K562 (cell line): ENCODE measurements around the gene PSMA5. TPM values are rescaled to one million over a fixed set of nuclear protein-coding genes. Genes with fewer than 3 reads are reported as not detected.

ENCODE experiments used
- CHD1 ChIP-seq: fragments of 200-600 bp; sonication (generic); IDR thresholded peaks from one replicate; pipeline ENCODE4 v1.6.1; 2012; ENCODE audit warnings: mild to moderate bottlenecking, moderate library complexity, low read length, inconsistent platforms
- E2F1 ChIP-seq: sonication (generic); formaldehyde crosslinking; IDR thresholded peaks from 2 replicates; pipeline ENCODE4 v1.8.1; 2023; ENCODE audit warnings: mild to moderate bottlenecking, missing genetic modification reagents, moderate library complexity
- ELF4 ChIP-seq: fragments of 450-650 bp; formaldehyde crosslinking; IDR thresholded peaks from 2 replicates; pipeline ENCODE4 v1.4.0; 2022; ENCODE audit warnings: missing genetic modification characterization
- ERF ChIP-seq: fragments of 450-650 bp; formaldehyde crosslinking; IDR thresholded peaks from 2 replicates; pipeline ENCODE4 v1.4.0; 2020; ENCODE audit warnings: mild to moderate bottlenecking, mixed read lengths
- HCFC1 ChIP-seq: IDR thresholded peaks from 2 replicates; pipeline ENCODE4 v1.6.1; 2012; ENCODE audit warnings: low read depth, low read length, improper control_type of control experiment
- NCOA1 ChIP-seq: fragments of 450-650 bp; IDR thresholded peaks from 2 replicates; pipeline ENCODE4 v1.6.1; 2016; ENCODE audit warnings: low read depth
- NCOR1 ChIP-seq: fragments of 450-650 bp; IDR thresholded peaks from 2 replicates; pipeline ENCODE4 v1.6.1; 2016; ENCODE audit warnings: mild to moderate bottlenecking, moderate library complexity
- PHF8 ChIP-seq: fragments of 200-600 bp; sonication (generic); IDR thresholded peaks from 2 replicates; pipeline ENCODE4 v1.6.1; 2012; ENCODE audit warnings: mixed run types, mild to moderate bottlenecking, inconsistent platforms, low read length, moderate library complexity, borderline replicate concordance
- ZKSCAN8 ChIP-seq: fragments of 200-800 bp; sonication (Bioruptor generic); IDR thresholded peaks from 2 replicates; pipeline ENCODE4 v1.6.1; 2016; ENCODE audit warnings: missing genetic modification characterization, missing compliant biosample characterization
- ZNF124 ChIP-seq: sonication (generic); formaldehyde crosslinking; IDR thresholded peaks from 2 replicates; pipeline ENCODE4 v1.8.1; 2022; ENCODE audit warnings: missing genetic modification reagents
- ZNF212 ChIP-seq: fragments of 450-650 bp; formaldehyde crosslinking; IDR thresholded peaks from 2 replicates; pipeline ENCODE4 v1.4.0; 2020; ENCODE audit warnings: mild to moderate bottlenecking
- ZNF232 ChIP-seq: sonication (generic); formaldehyde crosslinking; IDR thresholded peaks from 2 replicates; pipeline ENCODE4 v1.8.0; 2022; ENCODE audit warnings: mild to moderate bottlenecking, missing genetic modification reagents
- ZNF311 ChIP-seq: fragments of 250-450 bp; sonication (Bioruptor Pico); IDR thresholded peaks from 2 replicates; pipeline ENCODE4 v1.4.0; 2020; ENCODE audit warnings: mild to moderate bottlenecking, moderate library complexity
- ZSCAN32 ChIP-seq: fragments of 450-650 bp; formaldehyde crosslinking; IDR thresholded peaks from 2 replicates; pipeline ENCODE4 v1.4.0; 2020; ENCODE audit warnings: mild to moderate bottlenecking, moderate library complexity
- polyA plus RNA-seq, 8 experiments: library from polyadenylated mRNA; depleted of rRNA in 4 of 8; stranded (reverse) in 5 of 8; unstranded in 3 of 8; fragments of >200 nt; fragmentation: Nextera tagmentation in 2 of 8; fragmentation: Illumina TruSeq in 1 of 8; extraction: Ambion mirVana in 2 of 8; extraction: Trizol in 1 of 8; gene quantifications; 2 replicates each; pipeline versions ENCODE4 v1.2.1 to v1.2.3, GENCODE V29; 2011 to 2014; ENCODE audit warnings: inconsistent platforms in 1 of 8, missing spikeins in 1 of 8
- total RNA-seq, 7 experiments: library from RNA; depleted of rRNA in 6 of 7; stranded (reverse); fragments of >200 nt in 6 of 7; fragmentation: Illumina TruSeq in 2 of 7; extraction: Trizol in 2 of 7; gene quantifications; 2 replicates each; pipeline versions ENCODE4 v1.2.1 to v1.2.3, GENCODE V29; 2011 to 2021; ENCODE audit warnings: low replicate concordance in 1 of 7
- TF ChIP-seq, protein P1 (sequence below), 2 experiments: fragments of 450-650 bp in 1 of 2; IDR thresholded peaks; 2 replicates each; pipeline ENCODE4 v1.6.1; 2011 to 2017; ENCODE audit warnings: low read depth in 2 of 2, antibody characterized with exemption in 1 of 2, borderline replicate concordance in 1 of 2, low read length in 1 of 2, mild to moderate bottlenecking in 1 of 2, mixed read lengths in 1 of 2; ENCODE audit not compliant: control insufficient read depth in 1 of 2
- TF ChIP-seq, protein P2 (sequence below): fragments of 450-650 bp; IDR thresholded peaks from 2 replicates; pipeline ENCODE4 v1.6.1; 2018; ENCODE audit not compliant: partially characterized antibody

PSMA5 gene
- total and polyA plus RNA-seq, 9 of the 15 experiments (the other 6 are each of a cell fraction or from before 2014, with no cell fraction given) = 82.6 to 542 (median 287) TPM

GRCh38 chr1:109392788-109393616 lies 33.2 kb downstream of the PSMA5 start (continued):
- TF ChIP-seq, protein P1, sequence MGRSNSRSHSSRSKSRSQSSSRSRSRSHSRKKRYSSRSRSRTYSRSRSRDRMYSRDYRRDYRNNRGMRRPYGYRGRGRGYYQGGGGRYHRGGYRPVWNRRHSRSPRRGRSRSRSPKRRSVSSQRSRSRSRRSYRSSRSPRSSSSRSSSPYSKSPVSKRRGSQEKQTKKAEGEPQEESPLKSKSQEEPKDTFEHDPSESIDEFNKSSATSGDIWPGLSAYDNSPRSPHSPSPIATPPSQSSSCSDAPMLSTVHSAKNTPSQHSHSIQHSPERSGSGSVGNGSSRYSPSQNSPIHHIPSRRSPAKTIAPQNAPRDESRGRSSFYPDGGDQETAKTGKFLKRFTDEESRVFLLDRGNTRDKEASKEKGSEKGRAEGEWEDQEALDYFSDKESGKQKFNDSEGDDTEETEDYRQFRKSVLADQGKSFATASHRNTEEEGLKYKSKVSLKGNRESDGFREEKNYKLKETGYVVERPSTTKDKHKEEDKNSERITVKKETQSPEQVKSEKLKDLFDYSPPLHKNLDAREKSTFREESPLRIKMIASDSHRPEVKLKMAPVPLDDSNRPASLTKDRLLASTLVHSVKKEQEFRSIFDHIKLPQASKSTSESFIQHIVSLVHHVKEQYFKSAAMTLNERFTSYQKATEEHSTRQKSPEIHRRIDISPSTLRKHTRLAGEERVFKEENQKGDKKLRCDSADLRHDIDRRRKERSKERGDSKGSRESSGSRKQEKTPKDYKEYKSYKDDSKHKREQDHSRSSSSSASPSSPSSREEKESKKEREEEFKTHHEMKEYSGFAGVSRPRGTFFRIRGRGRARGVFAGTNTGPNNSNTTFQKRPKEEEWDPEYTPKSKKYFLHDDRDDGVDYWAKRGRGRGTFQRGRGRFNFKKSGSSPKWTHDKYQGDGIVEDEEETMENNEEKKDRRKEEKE (IDR thresholded peaks at IDR 0.05; ENCODE audit: borderline replicate concordance in 1 of 2, control insufficient read depth in 1 of 2, low read depth in 2 of 2, low read length in 1 of 2) = peak in 1 of 2 experiments; percentile 86; a peak in 1 of 4 replicates
- TF ChIP-seq ERF (CRISPR knock-in tag) (no peak), PHF8 (peak; percentile 45; the same call in 1 of the 2 replicates), NCOA1 (0 out of 2 replicates have a peak, but pooled peaks have one; percentile 14), ELF4 (peak; percentile 67; the same call in 1 of the 2 replicates), HCFC1 (peak; percentile 20; the same call in 1 of the 2 replicates), ZNF124 (no peak), E2F1 (CRISPR knock-in tag) (peak; percentile 10; the same call in 1 of the 2 replicates), NCOR1 (0 out of 2 replicates have a peak, but pooled peaks have one; percentile 3), ZNF212 (CRISPR knock-in tag) (no peak), ZNF311 (peak; percentile 57; the same call in 1 of the 2 replicates), ZSCAN32 (no peak), ZNF232 (no peak), ZKSCAN8 (CRISPR knock-in tag) (no peak), CHD1 (peak; percentile 1)
- TF ChIP-seq, protein P2, sequence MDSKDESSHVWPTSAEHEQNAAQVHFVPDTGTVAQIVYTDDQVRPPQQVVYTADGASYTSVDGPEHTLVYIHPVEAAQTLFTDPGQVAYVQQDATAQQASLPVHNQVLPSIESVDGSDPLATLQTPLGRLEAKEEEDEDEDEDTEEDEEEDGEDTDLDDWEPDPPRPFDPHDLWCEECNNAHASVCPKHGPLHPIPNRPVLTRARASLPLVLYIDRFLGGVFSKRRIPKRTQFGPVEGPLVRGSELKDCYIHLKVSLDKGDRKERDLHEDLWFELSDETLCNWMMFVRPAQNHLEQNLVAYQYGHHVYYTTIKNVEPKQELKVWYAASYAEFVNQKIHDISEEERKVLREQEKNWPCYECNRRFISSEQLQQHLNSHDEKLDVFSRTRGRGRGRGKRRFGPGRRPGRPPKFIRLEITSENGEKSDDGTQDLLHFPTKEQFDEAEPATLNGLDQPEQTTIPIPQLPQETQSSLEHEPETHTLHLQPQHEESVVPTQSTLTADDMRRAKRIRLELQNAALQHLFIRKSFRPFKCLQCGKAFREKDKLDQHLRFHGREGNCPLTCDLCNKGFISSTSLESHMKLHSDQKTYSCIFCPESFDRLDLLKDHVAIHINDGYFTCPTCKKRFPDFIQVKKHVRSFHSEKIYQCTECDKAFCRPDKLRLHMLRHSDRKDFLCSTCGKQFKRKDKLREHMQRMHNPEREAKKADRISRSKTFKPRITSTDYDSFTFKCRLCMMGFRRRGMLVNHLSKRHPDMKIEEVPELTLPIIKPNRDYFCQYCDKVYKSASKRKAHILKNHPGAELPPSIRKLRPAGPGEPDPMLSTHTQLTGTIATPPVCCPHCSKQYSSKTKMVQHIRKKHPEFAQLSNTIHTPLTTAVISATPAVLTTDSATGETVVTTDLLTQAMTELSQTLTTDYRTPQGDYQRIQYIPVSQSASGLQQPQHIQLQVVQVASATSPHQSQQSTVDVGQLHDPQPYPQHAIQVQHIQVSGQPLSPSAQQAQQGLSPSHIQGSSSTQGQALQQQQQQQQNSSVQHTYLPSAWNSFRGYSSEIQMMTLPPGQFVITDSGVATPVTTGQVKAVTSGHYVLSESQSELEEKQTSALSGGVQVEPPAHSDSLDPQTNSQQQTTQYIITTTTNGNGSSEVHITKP = peak; percentile 75
